ENCODE results near the gene TRPC4AP. TPM values are rescaled to one million over a fixed set of nuclear protein-coding genes. Genes with fewer than 3 reads are reported as not detected.
"Not testable (repeated sequence)": the region's sequence is repeated elsewhere in the genome, so short reads cannot be mapped to it uniquely, and the experiment has no call there.

The TRPC4AP gene
- total RNA-seq, 2 experiments from 2014 or later = 63.5 to 65.7 TPM

- ChIA-PET POLR2A (no interaction called here), CTCF (no interaction called here)
- no peaks in the 10 kb centered on the region for H3K27me3 Mint-ChIP-seq
- peaks cover 71% of the 10 kb centered on the region for H3K36me3 Mint-ChIP-seq (ENCODE audit: low read depth)
- H3K4me1 Mint-ChIP-seq = peaks cover 70% of the 10 kb centered on the region
- DNase-seq = no peak
- no peaks in the 10 kb centered on the region for H3K9me3 Mint-ChIP-seq
- no peak overlapping the region for H3K27ac Mint-ChIP-seq
- H3K4me3 Mint-ChIP-seq = no peak overlapping the region
Measured at GRCh38 chr20:35066194-35066593, 26.4 kb downstream of the TRPC4AP start.

- CTCF ChIA-PET = interaction anchor here (1.9 kb wide), 1 partner anchor 31 kb away, joined by 10 read pairs; no protein-coding TSS in a partner anchor
Measured at GRCh38 chr20:35065181-35065580, 27.4 kb downstream of the TRPC4AP start.

GRCh38 chr20:35063168-35063567, 29.4 kb downstream of the TRPC4AP start:
- H3K27ac Mint-ChIP-seq = no peak overlapping the region
- no peak for DNase-seq
- H3K36me3 Mint-ChIP-seq (ENCODE audit: low read depth) = peaks cover 71% of the 10 kb centered on the region
- H3K4me3 Mint-ChIP-seq = no peak overlapping the region
- H3K4me1 Mint-ChIP-seq = peaks cover 63% of the 10 kb centered on the region
- CTCF ChIA-PET = interaction anchor here (0.6 to 1.9 kb wide), 4 partner anchors 22 to 36 kb away, joined by 3 to 10 read pairs (median 4); no protein-coding TSS in a partner anchor
- POLR2A ChIA-PET = interaction anchor here (1.9 to 2.0 kb wide), 2 partner anchors 16 to 29 kb away, joined by 4 to 5 read pairs; partner anchors contain the start of gene TRPC4AP
- no peaks in the 10 kb centered on the region for H3K27me3 Mint-ChIP-seq
- H3K9me3 Mint-ChIP-seq = peaks cover 3% of the 10 kb centered on the region

More at GRCh38 chr20:35065181-35065580, 27.4 kb downstream of the TRPC4AP start:
- Mint-ChIP-seq H3K4me1 (peaks cover 65% of the 10 kb centered on the region), H3K27ac (no peak overlapping the region), H3K27me3 (no peaks in the 10 kb centered on the region), H3K36me3 (ENCODE audit: low read depth) (peaks cover 71% of the 10 kb centered on the region), H3K4me3 (no peak overlapping the region), H3K9me3 (peaks cover under 1% of the 10 kb centered on the region)
- DNase-seq = no peak
- POLR2A ChIA-PET = interaction anchor here (1.9 to 2.1 kb wide), 2 partner anchors 11 to 27 kb away, joined by 4 to 5 read pairs; partner anchors contain the start of gene TRPC4AP

- H3K4me3 Mint-ChIP-seq = no peak overlapping the region
- no peaks in the 10 kb centered on the region for H3K27me3 Mint-ChIP-seq
- DNase-seq = no peak
- ChIA-PET POLR2A (interaction anchor here (2.0 kb wide), 1 partner anchor 17 kb away, joined by 5 read pairs; no protein-coding TSS in a partner anchor), CTCF (no interaction called here)
- H3K36me3 Mint-ChIP-seq (ENCODE audit: low read depth) = peaks cover 64% of the 10 kb centered on the region
- H3K27ac Mint-ChIP-seq = no peak overlapping the region
- H3K4me1 Mint-ChIP-seq = peaks cover 58% of the 10 kb centered on the region
- peaks cover 3% of the 10 kb centered on the region for H3K9me3 Mint-ChIP-seq
Measured at GRCh38 chr20:35062478-35062877, 30.1 kb downstream of the TRPC4AP start.

- Mint-ChIP-seq H3K27ac (no peak overlapping the region), H3K36me3 (ENCODE audit: low read depth) (peaks cover 56% of the 10 kb centered on the region)
Measured at GRCh38 chr20:35060168-35060567, 32.4 kb downstream of the TRPC4AP start.

GRCh38 chr20:35059612-35060011, 33.0 kb downstream of the TRPC4AP start:
- Mint-ChIP-seq H3K4me1 (peaks cover 57% of the 10 kb centered on the region), H3K36me3 (ENCODE audit: low read depth) (peaks cover 57% of the 10 kb centered on the region)
- POLR2A ChIA-PET = no interaction called here

More at GRCh38 chr20:35060168-35060567, 32.4 kb downstream of the TRPC4AP start:
- no peak overlapping the region for H3K4me3 Mint-ChIP-seq
- peaks cover 3% of the 10 kb centered on the region for H3K9me3 Mint-ChIP-seq
- peaks cover 56% of the 10 kb centered on the region for H3K4me1 Mint-ChIP-seq
- no peaks in the 10 kb centered on the region for H3K27me3 Mint-ChIP-seq
- ChIA-PET CTCF (no interaction called here), POLR2A (interaction anchor here (0.7 kb wide), 1 partner anchor 10 kb away, joined by 4 read pairs; no protein-coding TSS in a partner anchor)
- DNase-seq = no peak

GRCh38 chr20:35059110-35059509, 33.5 kb downstream of the TRPC4AP start:
- Mint-ChIP-seq H3K9me3 (peaks cover 3% of the 10 kb centered on the region), H3K27ac (no peak overlapping the region), H3K4me3 (no peak overlapping the region), H3K4me1 (peaks cover 61% of the 10 kb centered on the region), H3K36me3 (ENCODE audit: low read depth) (peaks cover 59% of the 10 kb centered on the region), H3K27me3 (no peaks in the 10 kb centered on the region)
- CTCF ChIA-PET = no interaction called here
- DNase-seq = no peak
- POLR2A ChIA-PET = no interaction called here

More at GRCh38 chr20:35059612-35060011, 33.0 kb downstream of the TRPC4AP start:
- Mint-ChIP-seq H3K4me3 (no peak overlapping the region), H3K27me3 (no peaks in the 10 kb centered on the region), H3K9me3 (peaks cover 3% of the 10 kb centered on the region), H3K27ac (no peak overlapping the region)
- CTCF ChIA-PET = no interaction called here
- DNase-seq = no peak

GRCh38 chr20:35055445-35056276, 36.9 kb downstream of the TRPC4AP start:
- Mint-ChIP-seq H3K27ac (peak overlapping the region; percentile 90), H3K9me3 (peaks cover 3% of the 10 kb centered on the region), H3K4me1 (peaks cover 41% of the 10 kb centered on the region), H3K27me3 (no peaks in the 10 kb centered on the region), H3K36me3 (ENCODE audit: low read depth) (peaks cover 54% of the 10 kb centered on the region), H3K4me3 (peak overlapping the region; percentile 65)
- peak; percentile 26 for DNase-seq
- CTCF ChIA-PET = interaction anchor here (0.6 to 1.6 kb wide), 3 partner anchors 36 to 213 kb away, joined by 3 to 6 read pairs (median 3); no protein-coding TSS in a partner anchor
- POLR2A ChIA-PET = interaction anchor here (3.1 kb wide), 1 partner anchor 37 kb away, joined by 17 read pairs; the partner anchor contains the start of gene TRPC4AP

- peak overlapping the region; percentile 30 for H3K4me3 Mint-ChIP-seq
- H3K9me3 Mint-ChIP-seq = no peaks in the 10 kb centered on the region
- POLR2A ChIA-PET = interaction anchor here (0.6 to 3.1 kb wide), 4 partner anchors 10 to 609 kb away, joined by 3 to 17 read pairs (median 4); partner anchors contain the start of genes CPNE1, RBM12 and TRPC4AP
- DNase-seq = no peak
- H3K4me1 Mint-ChIP-seq = peaks cover 39% of the 10 kb centered on the region
- H3K27ac Mint-ChIP-seq = peak overlapping the region; percentile 90
- CTCF ChIA-PET = interaction anchor here (0.6 to 1.4 kb wide), 3 partner anchors 42 to 212 kb away, joined by 3 read pairs; no protein-coding TSS in a partner anchor
- H3K36me3 Mint-ChIP-seq (ENCODE audit: low read depth) = peaks cover 52% of the 10 kb centered on the region
- H3K27me3 Mint-ChIP-seq = no peaks in the 10 kb centered on the region
Measured at GRCh38 chr20:35054814-35055213, 37.8 kb downstream of the TRPC4AP start.

- DNase-seq, H3K27me3 Mint-ChIP-seq, H3K9me3 Mint-ChIP-seq, H3K27ac Mint-ChIP-seq, H3K4me3 Mint-ChIP-seq: not testable (repeated sequence)
- Mint-ChIP-seq H3K4me1 (peaks cover 30% of the 10 kb centered on the region), H3K36me3 (ENCODE audit: low read depth) (peaks cover 61% of the 10 kb centered on the region)
- ChIA-PET CTCF (interaction anchor here (0.7 to 1.2 kb wide), 2 partner anchors 13 to 131 kb away, joined by 3 read pairs; no protein-coding TSS in a partner anchor), POLR2A (interaction anchor here (1.6 kb wide), 1 partner anchor 18 kb away, joined by 3 read pairs; no protein-coding TSS in a partner anchor)
Measured at GRCh38 chr20:35052616-35053015, 40.0 kb downstream of the TRPC4AP start.

GRCh38 chr20:35049776-35050352, 42.7 kb downstream of the TRPC4AP start:
- Mint-ChIP-seq H3K4me1 (peaks cover 12% of the 10 kb centered on the region), H3K9me3 (no peaks in the 10 kb centered on the region), H3K4me3 (no peak overlapping the region), H3K27me3 (no peaks in the 10 kb centered on the region), H3K36me3 (ENCODE audit: low read depth) (peaks cover 61% of the 10 kb centered on the region), H3K27ac (peak overlapping the region; percentile 28)
- ChIA-PET POLR2A (no interaction called here), CTCF (interaction anchor here (1.0 kb wide), 1 partner anchor 47 kb away, joined by 3 read pairs; no protein-coding TSS in a partner anchor)
- DNase-seq = no peak

GRCh38 chr20:35048739-35049138, 43.9 kb downstream of the TRPC4AP start:
- H3K27ac Mint-ChIP-seq = no peak overlapping the region
- no peak overlapping the region for H3K4me3 Mint-ChIP-seq
- CTCF ChIA-PET = no interaction called here
- H3K9me3 Mint-ChIP-seq = no peaks in the 10 kb centered on the region
- peaks cover 3% of the 10 kb centered on the region for H3K4me1 Mint-ChIP-seq
- no peaks in the 10 kb centered on the region for H3K27me3 Mint-ChIP-seq
- H3K36me3 Mint-ChIP-seq (ENCODE audit: low read depth) = peaks cover 63% of the 10 kb centered on the region
- DNase-seq = no peak
- POLR2A ChIA-PET = interaction anchor here (1.1 kb wide), 1 partner anchor 9 kb away, joined by 4 read pairs; no protein-coding TSS in a partner anchor
